Gastroesophageal sphincter (tissue), 3 donors: ENCODE measurements around the gene RASL10A.

Experiments used
- CTCF ChIP-seq, 4 experiments: fragments of 200-600 bp in 2 of 4; fragments of 450-650 bp in 2 of 4; sonication (generic) in 1 of 4; IDR thresholded peaks; one replicate each; pipeline ENCODE4 v1.5.1; 2017 to 2019; ENCODE audit warnings: antibody characterized with exemption in 4 of 4, mild to moderate bottlenecking in 2 of 4, moderate library complexity in 2 of 4
- EP300 ChIP-seq: sonication (generic); formaldehyde crosslinking; IDR thresholded peaks from one replicate; pipeline ENCODE4 v1.6.1; 2017; ENCODE audit warnings: antibody characterized with exemption, mild to moderate bottlenecking
- POLR2A ChIP-seq, 2 donors: fragments of 450-650 bp; IDR thresholded peaks; one replicate each; pipeline ENCODE4 v1.6.1; 2017; ENCODE audit warnings: antibody characterized with exemption in 2 of 2, mild to moderate bottlenecking in 2 of 2, moderate library complexity in 1 of 2
- POLR2AphosphoS5 ChIP-seq: sonication (generic); formaldehyde crosslinking; IDR thresholded peaks from one replicate; pipeline ENCODE4 v1.6.1; 2017; ENCODE audit warnings: antibody characterized with exemption

GRCh38 chr22:29346659-29347058 is 31.2 kb upstream of the RASL10A start:
- TF ChIP-seq POLR2A (IDR thresholded peaks at IDR 0.05) (no peak), CTCF (IDR thresholded peaks at IDR 0.05) (no peak), EP300 (no peak), POLR2AphosphoS5 (no peak)
